H1 (cell line): ENCODE results near the gene MYRIP. TPM values are rescaled to one million over a fixed set of nuclear protein-coding genes. Genes with fewer than 3 reads are reported as not detected.

ENCODE experiments used
- CTCF ChIA-PET: fragments of 300-600 bp; sonication (Branson Sonifier 250); formaldehyde crosslinking; loops from one replicate; lab custom pipeline; 2021; ENCODE audit not compliant: partially characterized antibody; lab: Charles Lee
- POLR2A ChIA-PET: fragments of 300-600 bp; sonication (Branson Sonifier 250); formaldehyde crosslinking; loops from one replicate; lab custom pipeline; 2021; ENCODE audit warnings: inconsistent platforms; ENCODE audit not compliant: partially characterized antibody; lab: Charles Lee
- DNase-seq, 2 experiments: peaks; one replicate each; pipeline versions ENCODE4 v3.0.0 to v3.0.0-alpha.2; 2010 to 2022; ENCODE audit warnings: low spot score in 2 of 2, low read depth in 1 of 2, mixed read lengths in 1 of 2
- FAIRE-seq: peaks from 2 replicates; lab custom pipeline; 2011; peaks lifted over from hg19 to GRCh38; lab: Jason Lieb, UNC
- H2AFZ ChIP-seq: 2 replicates; pipeline ENCODE4 v1.8.1; 2012; ENCODE audit warnings: low read length, inconsistent platforms
- H2AK5ac ChIP-seq: 2 replicates; pipeline ENCODE4 v1.6.1; 2013; ENCODE audit warnings: low read depth, low read length
- H2BK120ac ChIP-seq: replicated peaks from 2 replicates; pipeline ENCODE3; 2013; ENCODE audit warnings: low read depth, low read length, inconsistent platforms
- H2BK12ac ChIP-seq: 2 replicates; pipeline ENCODE4 v1.6.1; 2013; ENCODE audit warnings: low read depth, low read length
- H2BK15ac ChIP-seq: 2 replicates; pipeline ENCODE4 v1.6.1; 2013; ENCODE audit warnings: low read length
- H2BK20ac ChIP-seq: 2 replicates; pipeline ENCODE4 v1.6.1; 2013; ENCODE audit warnings: low read length
- H2BK5ac ChIP-seq: 2 replicates; pipeline ENCODE4 v1.6.1; 2013; ENCODE audit warnings: low read depth, low read length
- H3K14ac ChIP-seq: 2 replicates; pipeline ENCODE4 v1.6.1; 2013; ENCODE audit warnings: inconsistent platforms; ENCODE audit not compliant: insufficient read length
- H3K18ac ChIP-seq: 2 replicates; pipeline ENCODE4 v1.6.1; 2013; ENCODE audit warnings: low read length; ENCODE audit errors: extremely low read depth
- H3K23ac ChIP-seq: 2 replicates; pipeline ENCODE4 v1.6.1; 2013; ENCODE audit warnings: inconsistent platforms; ENCODE audit not compliant: insufficient read length
- H3K23me2 ChIP-seq: 2 replicates; pipeline ENCODE4 v1.6.1; 2013; ENCODE audit warnings: low read depth, low read length
- H3K27ac ChIP-seq: 2 replicates; pipeline ENCODE4 v1.6.1; 2011; ENCODE audit warnings: low read depth, low read length, inconsistent platforms
- H3K27me3 ChIP-seq, 4 experiments: replicated peaks in 1 of 4; 1 replicate in 1 of 4; 2 replicates in 3 of 4; pipeline versions ENCODE4 v1.6.1 to v1.8.1; 2011 to 2013; ENCODE audit warnings: low read length in 3 of 4, mild to moderate bottlenecking in 3 of 4, inconsistent platforms in 2 of 4, mixed read lengths in 2 of 4, moderate library complexity in 1 of 4; ENCODE audit not compliant: control insufficient read depth in 3 of 4, insufficient read depth in 3 of 4; ENCODE audit errors: extremely low read depth in 1 of 4
- H3K36me3 ChIP-seq, 4 experiments: 2 replicates each; pipeline versions ENCODE4 v1.6.1 to v1.8.1; 2011 to 2013; ENCODE audit warnings: mild to moderate bottlenecking in 4 of 4, low read length in 3 of 4, moderate library complexity in 2 of 4, control low read depth in 1 of 4, inconsistent platforms in 1 of 4; ENCODE audit not compliant: insufficient read depth in 4 of 4, control insufficient read depth in 2 of 4
- H3K4ac ChIP-seq: replicated peaks from 2 replicates; pipeline ENCODE3; 2013; ENCODE audit warnings: low read length, low read depth, mixed read lengths, inconsistent platforms; ENCODE audit not compliant: insufficient read length
- H3K4me1 ChIP-seq, 4 experiments: replicated peaks in 1 of 4; 1 replicate in 1 of 4; 2 replicates in 3 of 4; pipeline versions ENCODE4 v1.6.1 to v1.8.1; 2011 to 2013; ENCODE audit warnings: low read length in 3 of 4, inconsistent platforms in 2 of 4, mixed read lengths in 1 of 4; ENCODE audit not compliant: insufficient read depth in 4 of 4, control insufficient read depth in 3 of 4
- H3K4me2 ChIP-seq, 2 experiments: 2 replicates each; pipeline versions ENCODE4 v1.6.1 to v1.8.1; 2011 to 2013; ENCODE audit warnings: low read depth in 2 of 2, low read length in 2 of 2, control low read depth in 1 of 2, inconsistent platforms in 1 of 2, mild to moderate bottlenecking in 1 of 2; ENCODE audit not compliant: insufficient read depth in 1 of 2
- H3K4me3 ChIP-seq, 4 experiments: fragments of 200-600, 300-600 bp in 1 of 4; sonication (generic), shearing (Covaris generic), sonication (Bioruptor Twin) in 1 of 4; 2 replicates each; pipeline versions ENCODE4 v1.5.1 to v1.8.1; 2011 to 2016; ENCODE audit warnings: low read length in 4 of 4, low read depth in 3 of 4, control low read depth in 2 of 4, inconsistent platforms in 2 of 4, mild to moderate bottlenecking in 2 of 4, mixed read lengths in 1 of 4, moderate library complexity in 1 of 4; ENCODE audit not compliant: insufficient read depth in 2 of 4; ENCODE audit errors: extremely low read depth in 1 of 4
- H3K56ac ChIP-seq: replicated peaks from 2 replicates; pipeline ENCODE3; 2013; ENCODE audit warnings: low read depth, mild to moderate bottlenecking, mixed read lengths, low read length, inconsistent platforms; ENCODE audit not compliant: insufficient read length
- H3K79me1 ChIP-seq: 2 replicates; pipeline ENCODE4 v1.6.1; 2013; ENCODE audit warnings: low read depth, low read length, control low read depth
- H3K79me2 ChIP-seq, 2 experiments: 2 replicates each; pipeline versions ENCODE4 v1.6.1 to v1.8.1; 2012 to 2013; ENCODE audit warnings: low read length in 2 of 2, mild to moderate bottlenecking in 2 of 2, inconsistent platforms in 1 of 2; ENCODE audit not compliant: insufficient read depth in 2 of 2, control insufficient read depth in 1 of 2
- H3K9ac ChIP-seq, 4 experiments: replicated peaks in 1 of 4; 1 replicate in 1 of 4; 2 replicates in 3 of 4; pipeline versions ENCODE4 v1.6.1 to v1.8.1; 2011 to 2013; ENCODE audit warnings: low read depth in 3 of 4, low read length in 3 of 4, control low read depth in 2 of 4, mild to moderate bottlenecking in 2 of 4, moderate library complexity in 2 of 4, inconsistent platforms in 1 of 4; ENCODE audit errors: extremely low read depth in 1 of 4
- H3K9me3 ChIP-seq, 2 experiments: 2 replicates each; pipeline versions ENCODE4 v1.6.1 to v1.8.1; 2012 to 2013; ENCODE audit warnings: mild to moderate bottlenecking in 2 of 2, moderate library complexity in 2 of 2, control low read depth in 1 of 2, inconsistent platforms in 1 of 2, low read depth in 1 of 2, low read length in 1 of 2, mixed read lengths in 1 of 2; ENCODE audit not compliant: insufficient read depth in 2 of 2
- H4K20me1 ChIP-seq, 2 experiments: replicated peaks in 1 of 2; 2 replicates each; pipeline versions ENCODE3 to v1.8.1; 2011 to 2013; ENCODE audit warnings: inconsistent platforms in 2 of 2, low read length in 2 of 2, mild to moderate bottlenecking in 1 of 2; ENCODE audit not compliant: insufficient read depth in 2 of 2, control insufficient read depth in 1 of 2
- H4K5ac ChIP-seq: 2 replicates; pipeline ENCODE4 v1.6.1; 2013; ENCODE audit warnings: low read length, low read depth, mixed read lengths, inconsistent platforms; ENCODE audit not compliant: insufficient read length
- H4K8ac ChIP-seq: 2 replicates; pipeline ENCODE4 v1.8.0; 2013; ENCODE audit warnings: mild to moderate bottlenecking, moderate library complexity, low read length, inconsistent platforms; ENCODE audit not compliant: insufficient read depth; ENCODE audit errors: extremely low read depth
- H4K91ac ChIP-seq: replicated peaks from 2 replicates; pipeline ENCODE3; 2013; ENCODE audit warnings: low read length, mixed read lengths, inconsistent platforms; ENCODE audit not compliant: insufficient read length
- BCL11A ChIP-seq, 2 experiments: IDR thresholded peaks; one replicate each; pipeline ENCODE4 v1.6.1; 2011; ENCODE audit warnings: low read depth in 2 of 2, low read length in 2 of 2, mild to moderate bottlenecking in 2 of 2
- CBX5 ChIP-seq: fragments of 300-800, 300-1000 bp; sonication (generic); IDR thresholded peaks from 2 replicates; pipeline ENCODE4 v1.7.1; 2016; ENCODE audit warnings: antibody characterized with exemption, low read length, low read depth
- JUN ChIP-seq: IDR thresholded peaks from 2 replicates; pipeline ENCODE4 v1.6.1; 2011; ENCODE audit warnings: low read depth, mild to moderate bottlenecking, improper control_type of control experiment, low read length
- SRF ChIP-seq: IDR thresholded peaks from 2 replicates; pipeline ENCODE4 v1.6.1; 2011; ENCODE audit warnings: mild to moderate bottlenecking, low read depth, low read length, moderate library complexity
- SUZ12 ChIP-seq: fragments of 200-600 bp; sonication (generic); IDR thresholded peaks from 2 replicates; pipeline ENCODE4 v1.6.1; 2012; ENCODE audit warnings: mild to moderate bottlenecking, inconsistent platforms, low read length, moderate library complexity, mixed read lengths
- TBP ChIP-seq: IDR thresholded peaks from 2 replicates; pipeline ENCODE4 v1.6.1; 2011; ENCODE audit warnings: low read depth, low read length, improper control_type of control experiment
- WGBS, 2 experiments: shearing (Covaris generic) in 1 of 2; methylation state at CpG; one replicate each; pipeline versions ENCODE4 v1.1.6 to v1.1.7; 2013 to 2015; ENCODE audit warnings: low lambda C conversion rate in 2 of 2, mixed read lengths in 2 of 2, inconsistent platforms in 1 of 2, low coverage in 1 of 2, missing lambda C conversion rate in 1 of 2; ENCODE audit not compliant: insufficient replicate concordance in 2 of 2, insufficient coverage in 1 of 2, insufficient read length in 1 of 2; ENCODE audit errors: extremely low coverage in 1 of 2, missing lambda C conversion rate in 1 of 2; 5-methylcytosine and 5-hydroxymethylcytosine counted together
- polyA plus RNA-seq, 7 experiments: library from polyadenylated mRNA; depleted of rRNA in 3 of 7; stranded (reverse) in 5 of 7; unstranded in 2 of 7; fragments of >200 nt in 5 of 7; fragments of 200-250 nt in 2 of 7; gene quantifications; 1 replicate in 5 of 7; 2 replicates in 1 of 7; 4 replicates in 1 of 7; pipeline versions ENCODE4 v1.2.1 to v1.2.3, GENCODE V29; 2011 to 2013; ENCODE audit warnings: missing spikeins in 2 of 7, mixed read lengths in 2 of 7
- total RNA-seq: library from RNA; stranded (reverse); fragmentation: NEBNext Ultra II Directional; extraction: Animal tissue kit (Norgen Biotek cat#: 25700); gene quantifications from 2 replicates; pipeline ENCODE4 v1.2.1, GENCODE V29; 2021
- TF ChIP-seq, protein P1 (sequence below): IDR thresholded peaks from 2 replicates; pipeline ENCODE4 v1.6.1; 2011; ENCODE audit warnings: low read length, improper control_type of control experiment

Gene MYRIP
- total and polyA plus RNA-seq, 2 of the 8 experiments (the other 6 are each of a cell fraction or from before 2014, with no cell fraction given): 0.54 to 4.3 TPM

DNA sequence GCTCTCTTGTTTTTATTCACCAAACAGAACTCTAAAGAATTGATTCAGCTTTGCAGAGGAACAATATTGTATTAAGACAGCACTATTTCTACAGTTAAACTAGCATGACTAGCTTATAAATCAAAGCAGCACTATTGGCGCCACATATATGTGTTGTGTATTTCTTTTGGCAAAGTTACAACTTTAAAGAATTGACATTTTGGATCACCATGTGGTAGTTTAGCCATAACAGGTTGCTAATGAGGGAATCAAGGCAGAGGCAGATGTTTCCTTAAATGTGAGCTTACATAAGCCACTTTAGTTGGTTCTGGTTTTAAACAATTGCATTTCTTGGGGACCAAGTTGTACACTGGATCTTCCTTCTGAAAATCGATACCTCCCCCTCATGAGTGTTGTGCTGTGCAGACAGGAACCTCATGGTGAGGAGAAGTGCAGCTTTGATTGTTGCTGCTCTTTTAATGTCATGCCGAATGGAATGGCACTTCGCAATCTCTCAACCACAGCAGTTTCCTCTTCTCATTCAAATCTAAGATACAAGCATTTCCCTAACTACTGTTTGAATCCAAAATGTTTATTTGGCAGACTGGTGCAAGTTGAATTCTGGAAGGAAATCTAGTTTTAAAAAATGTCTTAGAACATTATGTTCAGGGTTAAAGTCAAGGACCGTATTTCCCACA is 151.2 kb downstream of the MYRIP start:
- FAIRE-seq: no peak
- H4K5ac ChIP-seq: no peak overlapping the region
- no peak overlapping the region for H3K56ac ChIP-seq
- no peaks in the 10 kb centered on the region for H3K27me3 ChIP-seq
- no peaks in the 10 kb centered on the region for H3K36me3 ChIP-seq
- H3K18ac ChIP-seq: no peak overlapping the region
- peaks cover 0 to 5% (median 3%) of the 10 kb centered on the region in 4 experiments; a peak in 1 of 7 replicates for H3K4me1 ChIP-seq
- no peak overlapping the region for H2BK120ac ChIP-seq
- H2AFZ ChIP-seq: 0 out of 2 replicates have a peak overlapping the region, but pooled peaks have one; percentile 7
- H3K14ac ChIP-seq: no peak overlapping the region
- H3K79me2 ChIP-seq: no peaks in the 10 kb centered on the region
- no peak for TF ChIP-seq TBP
- TF ChIP-seq, protein P1, sequence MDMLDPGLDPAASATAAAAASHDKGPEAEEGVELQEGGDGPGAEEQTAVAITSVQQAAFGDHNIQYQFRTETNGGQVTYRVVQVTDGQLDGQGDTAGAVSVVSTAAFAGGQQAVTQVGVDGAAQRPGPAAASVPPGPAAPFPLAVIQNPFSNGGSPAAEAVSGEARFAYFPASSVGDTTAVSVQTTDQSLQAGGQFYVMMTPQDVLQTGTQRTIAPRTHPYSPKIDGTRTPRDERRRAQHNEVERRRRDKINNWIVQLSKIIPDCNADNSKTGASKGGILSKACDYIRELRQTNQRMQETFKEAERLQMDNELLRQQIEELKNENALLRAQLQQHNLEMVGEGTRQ: no peak
- no peak for TF ChIP-seq BCL11A (IDR thresholded peaks at IDR 0.05; ENCODE audit: low read depth in 2 of 2, low read length in 2 of 2)
- TF ChIP-seq SUZ12: no peak
- TF ChIP-seq SRF: no peak
- no peak for TF ChIP-seq JUN
- TF ChIP-seq CBX5: no peak
- TF ChIP-seq, all 59 proteins: peak for 0
- no peak overlapping the region for H4K8ac ChIP-seq
- H2BK12ac ChIP-seq: no peak overlapping the region
- ChIA-PET POLR2A (no interaction called here), CTCF (no interaction called here)
- no peak overlapping the region for H3K27ac ChIP-seq
- no peak for DNase-seq
- no peak overlapping the region for H4K91ac ChIP-seq
- H3K23me2 ChIP-seq: no peaks in the 10 kb centered on the region
- H3K4me3 ChIP-seq: no peak overlapping the region
- no peak overlapping the region for H3K23ac ChIP-seq
- H3K79me1 ChIP-seq: no peaks in the 10 kb centered on the region
- H3K4me2 ChIP-seq: peak overlapping the region in 1 of 2 experiments; percentile 2; a peak in 1 of 4 replicates
- no peak overlapping the region for H3K4ac ChIP-seq
- H2BK15ac ChIP-seq: no peak overlapping the region
- H4K20me1 ChIP-seq: peaks cover 0 to 2% of the 10 kb centered on the region in 2 experiments
- no peak overlapping the region for H2BK5ac ChIP-seq
- no peak overlapping the region for H3K9ac ChIP-seq
- no peaks in the 10 kb centered on the region for H3K9me3 ChIP-seq
- 85% methylated on average over 5 of the region's 5 CpGs; no CpG with 5 or more reads in 1 of the 2 experiments for WGBS, 2 experiments
- no peak overlapping the region for H2BK20ac ChIP-seq
- no peak overlapping the region for H2AK5ac ChIP-seq
